GM12878 (cell line): ENCODE data around the gene B3GALNT2. TPM values are rescaled to one million over a fixed set of nuclear protein-coding genes. Genes with fewer than 3 reads are reported as not detected.
"Not testable (repeated sequence)": the region's sequence is repeated elsewhere in the genome, so short reads cannot be mapped to it uniquely, and the experiment has no call there.

Experiments
- ATAC-seq: fragments of 200-7000 bp; cut with Tn5 transposase; 3 replicates; pipeline ENCODE4 v1.9.1; 2020; ENCODE audit warnings: mild to moderate bottlenecking, moderate library complexity
- BruUV-seq: library from RNA; stranded (reverse); fragments of 400-500 nt; replicated peaks from 2 replicates; lab custom pipeline; 2021; lab: Mats Ljungman, UMichigan
- CTCF ChIA-PET: fragments of 300-600 bp; sonication (Branson Sonifier 250); formaldehyde crosslinking; extraction: SDS; loops from one replicate; lab custom pipeline; 2021; ENCODE audit warnings: inconsistent platforms; lab: Yijun Ruan, JAX
- POLR2A ChIA-PET: fragments of 350-600 bp; formaldehyde crosslinking; extraction: SDS; loops from one replicate; lab custom pipeline; 2021; ENCODE audit warnings: inconsistent platforms; lab: Charles Lee
- RAD21 ChIA-PET: fragments of 300-600 bp; sonication (Branson Sonifier 250); formaldehyde crosslinking; loops from one replicate; lab custom pipeline; 2023; ENCODE audit warnings: antibody characterized with exemption; ENCODE audit not compliant: unreplicated experiment; lab: Charles Lee
- SMC1A ChIA-PET: fragments of 300-600 bp; sonication (Branson Sonifier 250); formaldehyde crosslinking; loops from one replicate; lab custom pipeline; 2023; ENCODE audit not compliant: unreplicated experiment, uncharacterized antibody; lab: Charles Lee
- DNase-seq: peaks from one replicate; pipeline ENCODE4 v3.0.0-alpha.2; 2011; ENCODE audit warnings: low read depth, low spot score
- FAIRE-seq: peaks from 3 replicates; lab custom pipeline; 2011; peaks lifted over from hg19 to GRCh38; lab: Jason Lieb, UNC
- H2AFZ ChIP-seq: 2 replicates; pipeline ENCODE4 v1.6.0; 2011; ENCODE audit warnings: low read depth, low read length, control low read depth; ENCODE audit not compliant: control insufficient read depth
- H3K27ac ChIP-seq: 2 replicates; pipeline ENCODE4 v1.5.1; 2011; ENCODE audit warnings: control low read depth; ENCODE audit not compliant: control insufficient read depth, insufficient read depth
- H3K27me3 ChIP-seq, 2 experiments: replicated peaks in 1 of 2; 2 replicates each; pipeline versions ENCODE4 v1.6.0 to v1.6.1; 2011; ENCODE audit warnings: low read length in 1 of 2; ENCODE audit not compliant: control insufficient read depth in 2 of 2, insufficient read depth in 2 of 2
- H3K36me3 ChIP-seq, 2 experiments: 2 replicates each; pipeline ENCODE4 v1.5.1; 2011; ENCODE audit warnings: low read length in 1 of 2; ENCODE audit not compliant: control insufficient read depth in 2 of 2, insufficient read depth in 2 of 2
- H3K4me1 ChIP-seq: 2 replicates; pipeline ENCODE4 v1.6.1; 2011; ENCODE audit warnings: mild to moderate bottlenecking, low read length, moderate library complexity, mixed read lengths; ENCODE audit not compliant: control insufficient read depth, insufficient read depth
- H3K4me2 ChIP-seq: 2 replicates; pipeline ENCODE4 v1.6.0; 2011; ENCODE audit warnings: control low read depth; ENCODE audit not compliant: control insufficient read depth, insufficient read depth
- H3K4me3 ChIP-seq: fragments of 200-600 bp; sonication (generic); 2 replicates; pipeline ENCODE4 v1.5.1; 2016
- H3K79me2 ChIP-seq: 2 replicates; pipeline ENCODE4 v1.6.0; 2011; ENCODE audit warnings: low read length; ENCODE audit not compliant: control insufficient read depth, insufficient read depth
- H3K9ac ChIP-seq: 2 replicates; pipeline ENCODE4 v1.8.0; 2011; ENCODE audit warnings: low read length, control low read depth, mixed read lengths; ENCODE audit not compliant: control insufficient read depth, insufficient read depth
- H3K9me3 ChIP-seq: replicated peaks from 3 replicates; pipeline ENCODE4 v1.5.1; 2011; ENCODE audit warnings: mild to moderate bottlenecking, low read length; ENCODE audit not compliant: control insufficient read depth, insufficient read depth
- H4K20me1 ChIP-seq: 2 replicates; pipeline ENCODE4 v1.6.0; 2011; ENCODE audit not compliant: control insufficient read depth, insufficient read depth
- FOXM1 ChIP-seq: IDR thresholded peaks from 2 replicates; pipeline ENCODE4 v1.6.1; 2012; ENCODE audit warnings: low read depth, mild to moderate bottlenecking, inconsistent platforms, low read length, moderate library complexity
- LARP7 ChIP-seq: fragments of 450-650 bp; IDR thresholded peaks from 2 replicates; pipeline ENCODE4 v1.6.1; 2017; ENCODE audit warnings: mild to moderate bottlenecking
- MLLT1 ChIP-seq: fragments of 450-650 bp; IDR thresholded peaks from 2 replicates; pipeline ENCODE4 v1.6.1; 2016; ENCODE audit warnings: mild to moderate bottlenecking
- MYB ChIP-seq: fragments of 150-350 bp; IDR thresholded peaks from 2 replicates; pipeline ENCODE4 v1.6.1; 2014; ENCODE audit warnings: mild to moderate bottlenecking, low read depth, low read length, borderline replicate concordance
- NFYB ChIP-seq: IDR thresholded peaks from 2 replicates; pipeline ENCODE4 v1.6.1; 2011; ENCODE audit warnings: low read depth, mild to moderate bottlenecking, low read length, improper control_type of control experiment, moderate library complexity; ENCODE audit not compliant: insufficient read depth
- POLR2A ChIP-seq: IDR thresholded peaks from 2 replicates; pipeline ENCODE4 v1.6.1; 2011; ENCODE audit warnings: low read depth, mild to moderate bottlenecking, low read length
- SKIL ChIP-seq: fragments of 450-650 bp; IDR thresholded peaks from 2 replicates; pipeline ENCODE4 v1.6.1; 2017; ENCODE audit warnings: mild to moderate bottlenecking, low read depth, inconsistent platforms; ENCODE audit not compliant: poor library complexity, severe bottlenecking
- STAT1 ChIP-seq: fragments of 450-650 bp; conservative IDR thresholded peaks from 2 replicates; pipeline ENCODE4 v1.6.1; 2014; ENCODE audit warnings: antibody characterized with exemption, mild to moderate bottlenecking
- TCF12 ChIP-seq: IDR thresholded peaks from 2 replicates; pipeline ENCODE4 v1.6.1; 2011; ENCODE audit warnings: low read depth, mild to moderate bottlenecking, low read length
- WRNIP1 ChIP-seq: IDR thresholded peaks from 2 replicates; pipeline ENCODE4 v1.6.1; 2011; ENCODE audit warnings: low read depth, low read length, improper control_type of control experiment, borderline replicate concordance
- ZBED1 ChIP-seq: IDR thresholded peaks from 2 replicates; pipeline ENCODE4 v1.6.1; 2016; ENCODE audit warnings: borderline replicate concordance
- WGBS: methylation state at CpG from one replicate; pipeline ENCODE4 v1.1.6; 2016; ENCODE audit warnings: low lambda C conversion rate; ENCODE audit not compliant: insufficient replicate concordance, insufficient coverage; ENCODE audit errors: missing lambda C conversion rate; 5-methylcytosine and 5-hydroxymethylcytosine counted together
- in situ Hi-C: fragments of 300-500 bp; cut with MboI; formaldehyde crosslinking; loops from 9 replicates; pipeline ENCODE4 v1.14.3; 2018; ENCODE audit warnings: mixed read lengths
- intact Hi-C: fragments of 100-400 bp; cut with micrococcal nuclease; formaldehyde crosslinking; loops from one replicate; pipeline ENCODE4 v1.14.2; 2022; ENCODE audit not compliant: unreplicated experiment
- polyA plus RNA-seq, 11 experiments: library from polyadenylated mRNA; depleted of rRNA in 4 of 11; unstranded in 6 of 11; stranded (reverse) in 5 of 11; fragments of >200 nt; fragmentation: Nextera tagmentation in 4 of 11; fragmentation: Illumina TruSeq in 1 of 11; extraction: Ambion mirVana in 4 of 11; extraction: Trizol in 1 of 11; gene quantifications; 1 replicate in 1 of 11; 2 replicates in 10 of 11; pipeline versions ENCODE4 v1.2.1 to v1.2.3, GENCODE V29; 2011 to 2016; ENCODE audit warnings: inconsistent platforms in 2 of 11, missing spikeins in 2 of 11, low read depth in 1 of 11
- total RNA-seq, 4 experiments: library from RNA; depleted of rRNA in 3 of 4; stranded (reverse); fragments of >200 nt in 3 of 4; fragmentation: Illumina TruSeq in 1 of 4; extraction: Trizol in 1 of 4; gene quantifications; 2 replicates each; pipeline versions ENCODE4 v1.2.1 to v1.2.3, GENCODE V29; 2013 to 2021

Gene B3GALNT2
- total and polyA plus RNA-seq, 10 of the 15 experiments (the other 5 are each of a cell fraction or from before 2014, with no cell fraction given), result 0.77 to 19.7 (median 12.7) TPM

- Histone ChIP-seq H3K9me3 (no peaks in the 10 kb centered on the region), H3K36me3 (peaks cover 0 to 3% of the 10 kb centered on the region in 2 experiments; a peak in 1 of 4 replicates), H3K27me3 (no peaks in the 10 kb centered on the region), H3K9ac (no peak overlapping the region), H3K4me3 (no peak overlapping the region), H3K27ac (no peak overlapping the region), H3K79me2 (no peaks in the 10 kb centered on the region), H2AFZ (no peak overlapping the region), H3K4me1 (no peaks in the 10 kb centered on the region), H3K4me2 (no peak overlapping the region), H4K20me1 (no peaks in the 10 kb centered on the region)
- intact Hi-C loops, result no loop called here
- DNase-seq (no peak), ATAC-seq (no peak), FAIRE-seq (no peak)
- 85% methylated on average over 5 of the region's 5 CpGs for WGBS
- ChIA-PET CTCF (interaction anchor here (0.6 to 1.1 kb wide), 2 partner anchors 11 to 341 kb away, joined by 3 read pairs; no protein-coding TSS in a partner anchor), RAD21 (no interaction called here), POLR2A (no interaction called here), SMC1A (no interaction called here)
- TF ChIP-seq POLR2A (no peak), STAT1 (no peak), MLLT1 (no peak), TCF12 (no peak), SKIL (no peak), MYB (no peak), WRNIP1 (no peak), LARP7 (no peak), ZBED1 (no peak), FOXM1 (no peak), NFYB (no peak)
- no TSS peak for BruUV-seq
- in situ Hi-C loops, result no loop called here
Observed at GRCh38 chr1:235460770-235461169, 43.5 kb downstream of the B3GALNT2 start.

- CTCF ChIA-PET, H3K27me3 ChIP-seq, BruUV-seq, SMC1A ChIA-PET, POLR2A ChIA-PET, H3K9ac ChIP-seq, H3K27ac ChIP-seq, intact Hi-C loops, H2AFZ ChIP-seq, H3K36me3 ChIP-seq, in situ Hi-C loops, H4K20me1 ChIP-seq, DNase-seq, H3K79me2 ChIP-seq, H3K4me2 ChIP-seq, FAIRE-seq, H3K4me3 ChIP-seq, H3K4me1 ChIP-seq, RAD21 ChIA-PET, ATAC-seq, H3K9me3 ChIP-seq: not testable (repeated sequence)
- 92% methylated on average over 7 of the region's 7 CpGs for WGBS
Observed at GRCh38 chr1:235457856-235458255, 46.4 kb downstream of the B3GALNT2 start.
